ENCODE measurements around the gene PDIA2.

- TF ChIP-seq, protein P1, sequence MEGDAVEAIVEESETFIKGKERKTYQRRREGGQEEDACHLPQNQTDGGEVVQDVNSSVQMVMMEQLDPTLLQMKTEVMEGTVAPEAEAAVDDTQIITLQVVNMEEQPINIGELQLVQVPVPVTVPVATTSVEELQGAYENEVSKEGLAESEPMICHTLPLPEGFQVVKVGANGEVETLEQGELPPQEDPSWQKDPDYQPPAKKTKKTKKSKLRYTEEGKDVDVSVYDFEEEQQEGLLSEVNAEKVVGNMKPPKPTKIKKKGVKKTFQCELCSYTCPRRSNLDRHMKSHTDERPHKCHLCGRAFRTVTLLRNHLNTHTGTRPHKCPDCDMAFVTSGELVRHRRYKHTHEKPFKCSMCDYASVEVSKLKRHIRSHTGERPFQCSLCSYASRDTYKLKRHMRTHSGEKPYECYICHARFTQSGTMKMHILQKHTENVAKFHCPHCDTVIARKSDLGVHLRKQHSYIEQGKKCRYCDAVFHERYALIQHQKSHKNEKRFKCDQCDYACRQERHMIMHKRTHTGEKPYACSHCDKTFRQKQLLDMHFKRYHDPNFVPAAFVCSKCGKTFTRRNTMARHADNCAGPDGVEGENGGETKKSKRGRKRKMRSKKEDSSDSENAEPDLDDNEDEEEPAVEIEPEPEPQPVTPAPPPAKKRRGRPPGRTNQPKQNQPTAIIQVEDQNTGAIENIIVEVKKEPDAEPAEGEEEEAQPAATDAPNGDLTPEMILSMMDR (IDR thresholded peaks at IDR 0.05) = no peak
- TF ChIP-seq POLR2A (IDR thresholded peaks at IDR 0.05) = no peak
- no peak for TF ChIP-seq POLR2AphosphoS5 (IDR thresholded peaks at IDR 0.05)
These were observed 35.9 kb upstream of the PDIA2 start for GRCh38 chr16:247027-247426.
